Rectal smooth muscle tissue (tissue), 1 donor: ENCODE measurements around the gene URI1.

Experiments used
- H3K27ac ChIP-seq: one replicate; pipeline ENCODE4 v1.7.0; 2013; ENCODE audit warnings: low read depth, low read length, inconsistent platforms
- H3K27me3 ChIP-seq: one replicate; pipeline ENCODE4 v1.7.0; 2013; ENCODE audit warnings: low read length; ENCODE audit not compliant: control insufficient read depth, insufficient read depth
- H3K36me3 ChIP-seq: one replicate; pipeline ENCODE4 v1.7.0; 2013; ENCODE audit warnings: low read length; ENCODE audit not compliant: control insufficient read depth, insufficient read depth
- H3K4me1 ChIP-seq: one replicate; pipeline ENCODE4 v1.7.0; 2013; ENCODE audit warnings: low read length; ENCODE audit not compliant: control insufficient read depth, insufficient read depth
- H3K4me3 ChIP-seq: one replicate; pipeline ENCODE4 v1.7.0; 2013; ENCODE audit warnings: low read length
- H3K9ac ChIP-seq: one replicate; pipeline ENCODE4 v1.7.0; 2013; ENCODE audit warnings: low read length

URI1 gene

DNA sequence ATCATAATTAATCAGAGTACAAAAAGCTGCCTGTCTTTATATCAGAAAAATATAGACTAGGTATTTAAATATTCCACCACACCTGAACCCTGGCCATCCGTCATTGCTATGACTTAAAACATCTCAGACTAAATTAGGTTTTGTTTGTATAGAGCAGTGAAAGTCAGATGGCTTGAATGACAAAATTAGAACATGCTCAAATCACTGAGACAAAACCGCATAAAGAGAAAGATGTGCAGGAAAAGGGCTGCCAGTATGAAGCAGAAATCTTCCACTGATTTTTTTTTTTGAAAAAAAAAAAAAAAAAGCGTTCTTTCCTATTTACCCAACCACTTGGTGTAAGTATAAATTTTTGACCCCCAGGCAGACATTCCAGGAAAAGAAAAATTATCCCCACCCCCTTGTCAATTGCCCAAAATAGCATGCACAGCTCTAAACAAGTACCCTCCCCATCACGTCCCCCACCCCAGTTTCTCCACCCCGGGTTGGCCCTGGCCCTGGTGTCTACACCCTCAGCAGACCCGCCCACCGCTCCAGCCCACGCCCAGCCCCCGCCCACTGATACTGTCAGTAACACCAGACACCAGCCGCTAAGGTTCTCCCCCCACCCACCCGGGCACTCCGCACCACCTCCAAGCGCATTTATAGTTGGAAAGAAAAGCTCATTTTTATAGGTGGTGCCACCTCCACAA, 118.6 kb downstream of the URI1 start:
- no peak overlapping the region for H3K4me3 ChIP-seq
- no peaks in the 10 kb centered on the region for H3K36me3 ChIP-seq
- no peaks in the 10 kb centered on the region for H3K27me3 ChIP-seq
- no peak overlapping the region for H3K27ac ChIP-seq
- H3K4me1 ChIP-seq, result no peaks in the 10 kb centered on the region
- no peak overlapping the region for H3K9ac ChIP-seq

DNA sequence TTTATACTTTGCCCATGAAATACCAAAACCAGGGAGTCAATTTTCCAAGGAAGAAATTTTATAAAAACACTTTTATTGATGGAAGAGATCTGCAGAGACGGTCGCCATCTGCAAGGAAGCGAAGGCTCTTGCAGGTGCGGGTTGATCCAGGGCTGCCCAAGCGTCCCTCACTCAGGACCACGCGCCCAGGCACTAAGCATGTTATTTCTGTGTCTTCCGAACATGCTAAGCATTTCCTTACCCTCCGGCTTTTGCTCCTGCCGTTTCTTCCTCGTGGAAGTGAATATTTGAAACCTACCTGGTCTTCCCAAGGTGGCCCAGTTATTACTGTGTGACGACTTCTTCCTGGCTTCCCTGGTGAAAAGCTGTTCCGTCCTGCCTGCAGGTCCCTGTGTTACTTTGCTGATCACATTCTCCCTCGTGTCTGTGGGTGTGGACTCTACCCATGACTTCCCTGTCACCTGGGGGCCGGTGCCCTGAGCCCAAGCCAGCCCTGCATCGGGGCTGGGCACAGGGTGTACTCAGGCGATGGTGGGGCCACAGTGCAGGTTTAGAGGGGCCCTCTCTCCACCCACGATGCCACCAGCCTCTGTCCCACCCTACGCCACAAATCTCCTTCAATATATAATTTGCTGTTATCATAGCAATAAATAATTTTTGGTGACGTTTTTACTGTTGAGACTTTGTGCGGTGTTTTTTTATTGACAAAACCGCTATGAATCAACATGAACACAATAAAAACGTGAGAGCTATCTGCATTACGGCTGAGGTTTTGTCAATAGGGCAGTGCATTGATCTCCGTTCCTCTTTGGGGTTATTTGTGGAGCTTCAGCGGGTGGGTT, 119.4 kb downstream of the URI1 start:
- Histone ChIP-seq H3K4me1 (no peaks in the 10 kb centered on the region), H3K27ac (no peak overlapping the region), H3K4me3 (no peak overlapping the region), H3K36me3 (no peaks in the 10 kb centered on the region), H3K27me3 (no peaks in the 10 kb centered on the region), H3K9ac (no peak overlapping the region)

DNA sequence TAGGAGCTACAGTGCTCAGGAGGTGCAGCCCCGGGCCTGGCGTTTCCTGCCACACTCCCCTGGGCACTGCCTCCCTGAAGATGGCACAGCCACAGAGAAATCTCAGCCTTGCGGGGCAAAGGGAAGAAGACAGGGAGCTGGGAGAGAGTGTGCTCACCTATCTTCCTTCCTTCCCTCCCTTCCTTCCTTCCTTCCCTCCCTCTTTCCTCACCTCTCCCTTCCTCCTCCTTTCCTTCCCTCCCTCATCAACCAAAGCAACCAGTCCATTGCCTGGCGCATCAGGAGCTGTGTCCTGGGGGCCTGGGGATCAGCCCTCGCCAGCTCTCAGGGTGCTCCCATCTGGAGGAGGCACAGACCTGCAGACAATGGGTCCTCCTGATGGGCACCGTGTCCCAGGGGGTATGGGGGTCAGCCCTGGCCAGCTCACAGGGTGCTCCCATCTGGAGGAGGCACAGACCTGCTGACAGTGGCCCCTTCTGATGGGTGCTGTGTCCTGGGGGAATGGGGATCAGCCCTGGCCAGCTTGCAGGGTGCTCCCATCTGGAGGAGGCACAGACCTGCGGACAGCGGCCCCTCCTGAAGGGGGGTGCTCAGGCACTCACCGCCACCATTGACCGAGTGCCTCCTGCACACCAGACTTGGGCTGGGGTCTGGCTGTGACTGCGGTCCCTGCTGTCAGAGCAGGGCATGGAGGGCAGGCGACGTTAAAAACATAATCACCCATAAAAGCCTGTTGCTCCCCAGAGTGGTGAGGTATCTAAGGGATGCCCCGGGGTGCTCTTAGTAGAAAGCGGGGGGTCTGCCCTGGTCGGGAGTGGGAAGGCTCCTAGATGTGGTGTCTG, 120.2 kb downstream of the URI1 start:
- H3K27ac ChIP-seq, result no peak overlapping the region
- no peak overlapping the region for H3K4me3 ChIP-seq
- no peaks in the 10 kb centered on the region for H3K27me3 ChIP-seq
- H3K9ac ChIP-seq, result no peak overlapping the region
- H3K36me3 ChIP-seq, result no peaks in the 10 kb centered on the region
- H3K4me1 ChIP-seq, result no peaks in the 10 kb centered on the region

DNA sequence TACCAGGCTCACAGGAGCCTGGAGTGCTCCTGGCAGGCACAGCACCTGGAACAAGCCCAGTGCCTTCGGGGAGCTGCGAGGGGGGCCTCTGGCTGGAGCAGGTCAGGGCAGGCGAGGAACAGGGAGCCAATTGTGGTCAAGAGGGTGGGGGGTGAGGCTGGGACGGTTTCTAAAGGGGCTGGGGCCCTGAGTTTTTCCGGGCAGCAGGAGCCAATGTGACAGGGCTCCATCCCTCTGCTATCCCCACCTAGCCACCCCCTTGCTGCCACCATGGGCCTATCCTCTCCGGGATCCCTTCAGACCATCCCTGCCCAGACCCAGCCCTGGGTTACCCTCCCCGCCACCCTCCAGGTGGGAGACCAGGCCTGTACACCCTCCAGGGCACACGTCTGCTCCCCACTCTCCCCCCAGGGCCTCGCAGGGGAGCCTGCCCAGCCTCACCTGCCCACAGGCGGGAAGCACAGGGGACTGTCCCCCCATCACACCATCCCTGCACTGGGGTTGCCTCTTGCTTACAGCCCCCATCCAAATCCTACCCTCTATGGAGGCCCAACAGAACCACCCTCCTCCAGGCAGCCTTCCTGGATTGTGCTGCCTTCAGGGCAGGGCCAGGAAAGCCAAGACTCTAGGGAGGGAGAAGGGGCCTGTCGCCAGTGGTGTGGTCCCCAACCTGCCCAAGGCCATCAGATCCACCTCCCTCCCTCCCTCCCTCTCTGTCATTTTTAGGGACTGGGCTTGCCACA, 121.0 kb downstream of the URI1 start:
- Histone ChIP-seq H3K9ac (no peak overlapping the region), H3K27ac (no peak overlapping the region), H3K27me3 (no peaks in the 10 kb centered on the region), H3K4me1 (no peaks in the 10 kb centered on the region), H3K36me3 (no peaks in the 10 kb centered on the region), H3K4me3 (no peak overlapping the region)

DNA sequence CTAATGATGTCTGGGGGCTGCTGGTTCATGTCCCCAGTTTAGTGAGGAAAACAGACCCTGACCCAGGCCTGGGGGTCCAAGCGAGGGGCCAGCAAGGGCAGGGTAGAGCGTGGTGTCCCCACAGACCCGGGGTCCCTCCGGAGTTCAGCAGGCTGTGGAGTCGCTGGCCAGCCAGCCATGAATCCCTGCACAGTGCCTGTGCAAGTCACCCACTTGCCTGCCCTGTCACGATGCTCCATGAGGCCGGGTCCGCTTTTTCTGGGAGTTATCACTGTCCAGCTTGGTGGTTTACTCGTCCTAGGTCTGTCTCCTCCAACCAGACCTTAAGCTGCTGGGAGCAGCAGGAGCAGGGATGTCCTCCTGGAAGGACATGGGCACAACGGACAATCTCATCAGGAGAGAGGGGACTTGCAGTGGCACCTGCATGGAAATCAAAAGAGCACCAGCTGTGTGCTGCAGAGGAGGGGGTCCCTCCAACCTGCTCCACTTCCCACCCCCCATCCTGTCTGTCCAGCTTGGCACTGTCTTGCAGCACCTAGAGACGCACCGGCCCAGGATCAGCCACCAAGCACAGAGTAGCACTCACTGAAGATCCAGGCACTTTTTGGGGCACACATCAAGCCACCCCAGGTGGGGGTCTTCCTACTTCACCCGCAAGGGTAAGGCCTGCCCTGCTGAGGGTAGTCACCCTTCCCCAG, 121.8 kb downstream of the URI1 start:
- no peaks in the 10 kb centered on the region for H3K4me1 ChIP-seq
- H3K27me3 ChIP-seq, result no peaks in the 10 kb centered on the region
- no peaks in the 10 kb centered on the region for H3K36me3 ChIP-seq
- H3K27ac ChIP-seq, result no peak overlapping the region
- no peak overlapping the region for H3K9ac ChIP-seq
- no peak overlapping the region for H3K4me3 ChIP-seq

DNA sequence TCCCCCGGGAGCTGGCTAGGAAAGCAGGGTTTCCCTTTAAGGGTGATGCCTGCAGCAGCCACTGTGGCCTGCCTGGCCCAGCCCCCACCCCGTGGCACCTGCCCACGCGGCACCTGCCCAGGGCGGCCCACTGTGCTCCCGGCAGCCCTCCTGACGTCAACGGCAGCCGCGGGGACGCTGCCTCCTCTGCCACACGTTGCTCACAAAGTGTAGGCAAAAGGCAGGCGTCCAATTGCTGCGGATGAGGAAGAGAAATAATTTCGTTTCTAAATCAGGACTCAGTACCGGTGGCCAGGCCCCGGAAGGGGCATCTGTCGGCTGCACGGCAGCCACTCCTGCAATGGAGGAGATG, 122.3 kb downstream of the URI1 start:
- no peaks in the 10 kb centered on the region for H3K27me3 ChIP-seq
- H3K27ac ChIP-seq, result no peak overlapping the region
- H3K36me3 ChIP-seq, result no peaks in the 10 kb centered on the region
- H3K9ac ChIP-seq, result no peak overlapping the region
- H3K4me1 ChIP-seq, result no peaks in the 10 kb centered on the region
- H3K4me3 ChIP-seq, result no peak overlapping the region

DNA sequence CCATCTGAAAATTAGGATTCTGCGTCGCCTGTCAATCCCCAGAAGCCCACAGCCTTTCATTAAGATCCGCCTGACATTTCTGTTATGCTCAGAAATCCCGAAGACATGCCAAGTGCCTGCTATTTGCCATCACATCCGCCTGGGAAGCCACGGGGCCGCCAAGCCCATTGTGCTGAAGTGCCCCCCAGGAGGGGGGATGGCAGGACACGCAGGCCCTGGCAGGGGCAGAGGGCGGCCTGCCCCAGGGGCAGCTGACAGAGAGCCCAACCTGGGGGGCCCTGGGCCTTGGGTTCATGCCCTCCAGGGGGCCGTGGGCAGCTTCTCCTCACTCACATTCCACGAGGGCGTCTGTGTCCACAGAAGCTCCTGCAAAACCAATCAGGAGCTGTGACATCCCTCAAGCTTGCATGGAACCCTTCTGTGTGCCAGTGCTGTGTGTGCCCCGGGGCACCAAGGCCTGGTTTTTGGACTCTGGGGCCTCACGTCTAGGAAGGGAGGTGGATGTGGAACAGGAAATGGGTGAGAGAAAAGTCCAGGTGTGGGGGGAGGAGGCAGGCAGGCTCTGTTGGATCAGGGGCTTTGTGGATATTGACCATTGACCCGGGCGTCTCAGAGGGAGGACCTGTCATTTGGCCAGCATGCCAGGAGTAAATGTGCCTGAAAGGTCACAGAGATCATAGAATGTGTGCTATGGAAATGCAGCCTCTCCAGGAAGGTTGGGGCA, 122.9 kb downstream of the URI1 start:
- Histone ChIP-seq H3K27ac (no peak overlapping the region), H3K4me3 (no peak overlapping the region), H3K36me3 (no peaks in the 10 kb centered on the region), H3K9ac (no peak overlapping the region), H3K4me1 (no peaks in the 10 kb centered on the region), H3K27me3 (no peaks in the 10 kb centered on the region)

DNA sequence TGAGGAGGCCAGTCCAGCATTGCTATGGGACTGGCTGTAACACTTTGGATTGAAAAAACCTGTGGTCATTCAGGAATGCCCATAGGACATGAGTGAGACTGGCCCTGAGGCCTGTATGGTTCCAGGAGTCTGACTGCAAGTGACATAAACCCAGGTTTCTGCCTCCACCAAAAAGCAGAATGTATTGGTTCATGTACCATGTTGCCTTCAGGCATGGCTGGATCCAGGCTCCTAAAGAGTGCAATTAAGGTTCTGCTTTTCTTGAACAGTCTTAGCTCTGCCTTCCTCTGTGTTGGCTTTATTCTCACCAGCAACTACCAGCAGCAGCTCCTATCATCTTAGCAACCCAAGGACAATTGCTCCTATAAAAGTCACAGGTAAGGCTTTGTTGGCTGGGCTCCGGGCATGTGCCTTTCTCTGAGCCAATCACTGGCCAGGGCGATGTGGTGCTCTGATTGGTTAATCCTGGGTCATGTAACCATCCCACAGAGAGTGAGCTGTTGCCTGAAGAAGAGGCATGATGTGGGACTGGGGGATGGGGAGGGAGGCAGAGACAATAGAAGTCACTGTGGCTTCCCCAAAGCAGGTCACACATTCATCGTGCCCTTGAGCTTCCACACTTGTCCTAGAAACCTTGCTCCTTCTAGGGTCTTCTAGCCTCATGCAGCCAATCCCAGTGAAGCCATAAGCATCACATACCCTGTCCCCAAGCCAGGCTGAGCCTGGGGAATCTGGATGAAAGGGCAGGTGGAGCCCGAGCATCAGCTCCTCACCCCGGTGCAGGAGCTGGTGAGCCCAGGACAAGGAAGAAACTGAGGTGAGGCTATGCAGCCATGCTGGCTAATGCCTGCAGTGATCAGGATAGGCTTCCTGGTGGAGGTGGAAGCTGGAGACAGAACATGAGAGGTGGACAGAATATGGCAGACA, 123.9 kb downstream of the URI1 start:
- no peak overlapping the region for H3K9ac ChIP-seq
- no peaks in the 10 kb centered on the region for H3K36me3 ChIP-seq
- H3K27me3 ChIP-seq, result no peaks in the 10 kb centered on the region
- H3K27ac ChIP-seq, result no peak overlapping the region
- no peaks in the 10 kb centered on the region for H3K4me1 ChIP-seq
- no peak overlapping the region for H3K4me3 ChIP-seq
